Astrocyte (in vitro differentiated cells and primary cell): ENCODE data around the gene RSAD1. TPM values are rescaled to one million over a fixed set of nuclear protein-coding genes. Genes with fewer than 3 reads are reported as not detected.

ENCODE experiments used
- DNase-seq: peaks from one replicate; pipeline ENCODE4 v3.0.0-alpha.2; 2010; ENCODE audit warnings: low read depth
- FAIRE-seq: peaks from 2 replicates; lab custom pipeline; 2011; peaks lifted over from hg19 to GRCh38; lab: Jason Lieb, UNC
- H2AFZ ChIP-seq: 2 replicates; pipeline ENCODE4 v1.6.0; 2012; ENCODE audit warnings: low read depth, low read length, inconsistent platforms
- H3K27ac ChIP-seq: 2 replicates; pipeline ENCODE4 v1.5.1; 2011; ENCODE audit warnings: low read depth, low read length, inconsistent platforms
- H3K27me3 ChIP-seq: 2 replicates; pipeline ENCODE4 v1.6.0; 2011; ENCODE audit warnings: low read length, inconsistent platforms; ENCODE audit not compliant: insufficient read depth
- H3K36me3 ChIP-seq: 2 replicates; pipeline ENCODE4 v1.5.1; 2011; ENCODE audit warnings: low read length, inconsistent platforms; ENCODE audit not compliant: insufficient read depth
- H3K4me1 ChIP-seq: 2 replicates; pipeline ENCODE4 v1.5.1; 2011; ENCODE audit warnings: low read length, inconsistent platforms; ENCODE audit not compliant: insufficient read depth
- H3K4me2 ChIP-seq: 2 replicates; pipeline ENCODE4 v1.6.0; 2012; ENCODE audit warnings: low read length, inconsistent platforms
- H3K4me3 ChIP-seq: 2 replicates; pipeline ENCODE4 v1.5.1; 2011; ENCODE audit warnings: low read depth, mild to moderate bottlenecking, low read length, inconsistent platforms; ENCODE audit not compliant: insufficient read depth
- H3K79me2 ChIP-seq: 2 replicates; pipeline ENCODE4 v1.6.0; 2012; ENCODE audit warnings: mild to moderate bottlenecking, low read length, inconsistent platforms; ENCODE audit not compliant: insufficient read depth
- H3K9ac ChIP-seq: 2 replicates; pipeline ENCODE4 v1.6.0; 2012; ENCODE audit warnings: mild to moderate bottlenecking, low read length, inconsistent platforms
- H3K9me3 ChIP-seq: 2 replicates; pipeline ENCODE4 v1.5.1; 2012; ENCODE audit warnings: low read depth, mild to moderate bottlenecking, low read length, inconsistent platforms; ENCODE audit not compliant: insufficient read depth
- H4K20me1 ChIP-seq: 2 replicates; pipeline ENCODE4 v1.6.0; 2012; ENCODE audit warnings: low read length, inconsistent platforms; ENCODE audit not compliant: insufficient read depth
- H3K27ac Mint-ChIP-seq: one replicate; pipeline ENCODE4 v1.8.0; 2021; ENCODE audit warnings: mild to moderate bottlenecking, mixed read lengths; ENCODE audit not compliant: unreplicated experiment
- H3K27me3 Mint-ChIP-seq: one replicate; pipeline ENCODE4 v1.8.0; 2021; ENCODE audit warnings: low read depth, mixed read lengths; ENCODE audit not compliant: unreplicated experiment
- H3K36me3 Mint-ChIP-seq: one replicate; pipeline ENCODE4 v1.8.0; 2021; ENCODE audit warnings: low read depth, mixed read lengths; ENCODE audit not compliant: unreplicated experiment
- H3K4me1 Mint-ChIP-seq: one replicate; pipeline ENCODE4 v1.8.0; 2021; ENCODE audit warnings: low read depth, mixed read lengths; ENCODE audit not compliant: unreplicated experiment
- H3K4me3 Mint-ChIP-seq: one replicate; pipeline ENCODE4 v1.8.0; 2021; ENCODE audit warnings: mild to moderate bottlenecking, moderate library complexity, mixed read lengths; ENCODE audit not compliant: unreplicated experiment
- H3K9me3 Mint-ChIP-seq: one replicate; pipeline ENCODE4 v1.8.0; 2021; ENCODE audit warnings: mild to moderate bottlenecking, mixed read lengths; ENCODE audit not compliant: unreplicated experiment
- CTCF ChIP-seq: IDR thresholded peaks from 2 replicates; pipeline ENCODE4 v1.5.1; 2011; ENCODE audit warnings: low read depth, mild to moderate bottlenecking, inconsistent platforms, low read length, moderate library complexity; ENCODE audit not compliant: insufficient read depth
- EZH2 ChIP-seq: IDR thresholded peaks from 2 replicates; pipeline ENCODE4 v1.6.1; 2012; ENCODE audit warnings: mild to moderate bottlenecking, low read length, inconsistent platforms; ENCODE audit not compliant: insufficient read depth
- total RNA-seq: library from RNA; stranded (reverse); gene quantifications from 2 replicates; pipeline ENCODE4 v1.2.1, GENCODE V29; 2021

RSAD1 gene
- total RNA-seq, 1 donor from 2014 or later: 18.8 TPM

GRCh38 chr17:50467855-50468303, 10.8 kb upstream of the RSAD1 start:
- H2AFZ ChIP-seq: no peak overlapping the region
- peaks cover 27% of the 10 kb centered on the region for H3K36me3 Mint-ChIP-seq
- H3K9ac ChIP-seq: no peak overlapping the region
- H3K27ac Mint-ChIP-seq: no peak overlapping the region
- H3K4me2 ChIP-seq: no peak overlapping the region
- no peaks in the 10 kb centered on the region for H3K9me3 ChIP-seq
- H3K27ac ChIP-seq: no peak overlapping the region
- FAIRE-seq (no peak), DNase-seq (no peak)
- TF ChIP-seq EZH2: no peak
- no peak for TF ChIP-seq CTCF
- H3K4me1 Mint-ChIP-seq: no peaks in the 10 kb centered on the region
- no peaks in the 10 kb centered on the region for H3K36me3 ChIP-seq
- H3K9me3 Mint-ChIP-seq: peaks cover 4% of the 10 kb centered on the region
- peaks cover 25% of the 10 kb centered on the region for H3K27me3 Mint-ChIP-seq
- H4K20me1 ChIP-seq: peaks cover 5% of the 10 kb centered on the region
- no peak overlapping the region for H3K4me3 Mint-ChIP-seq
- H3K79me2 ChIP-seq: no peaks in the 10 kb centered on the region
- H3K27me3 ChIP-seq: peaks cover 12% of the 10 kb centered on the region
- H3K4me3 ChIP-seq: no peak overlapping the region
- peaks cover 6% of the 10 kb centered on the region for H3K4me1 ChIP-seq

GRCh38 chr17:50468304-50469207, 10.1 kb upstream of the RSAD1 start, which contains the start of gene CHAD:
Gene CHAD, minus strand, starts transcription at chr17:50468880. Its CDS starts 67 bp downstream, at chr17:50468813.
- no peak for FAIRE-seq
- Histone ChIP-seq H3K27me3 (peaks cover 12% of the 10 kb centered on the region), H3K36me3 (no peaks in the 10 kb centered on the region), H3K4me2 (peak within 1 kb of the TSS; percentile 82), H4K20me1 (peaks cover 5% of the 10 kb centered on the region), H3K79me2 (no peaks in the 10 kb centered on the region), H3K9me3 (no peaks in the 10 kb centered on the region), H3K27ac (no peak within 1 kb of the TSS), H2AFZ (peak within 1 kb of the TSS; percentile 52), H3K9ac (no peak within 1 kb of the TSS), H3K4me3 (peak within 1 kb of the TSS; percentile 28), H3K4me1 (peaks cover 6% of the 10 kb centered on the region)
- TF ChIP-seq CTCF: no peak
- no peak for TF ChIP-seq EZH2
- Mint-ChIP-seq H3K27ac (no peak within 1 kb of the TSS), H3K36me3 (peaks cover 26% of the 10 kb centered on the region), H3K9me3 (peaks cover 4% of the 10 kb centered on the region), H3K4me3 (no peak within 1 kb of the TSS), H3K4me1 (no peaks in the 10 kb centered on the region), H3K27me3 (peaks cover 24% of the 10 kb centered on the region)
- DNase-seq: no peak
